Natural killer cell (primary cell): ENCODE results near the gene KIF6. TPM values are rescaled to one million over a fixed set of nuclear protein-coding genes. Genes with fewer than 3 reads are reported as not detected.

ENCODE experiments used
- ATAC-seq, 3 donors: fragments of 150-1000 bp in 2 of 3; fragments of 200-7000 bp in 1 of 3; cut with Tn5 transposase; 1 replicate in 1 of 3; 2 replicates in 2 of 3; pipeline ENCODE4 v1.10.0; 2021; ENCODE audit warnings: mild to moderate bottlenecking in 2 of 3, moderate library complexity in 2 of 3
- DNase-seq, 2 donors: peaks; one replicate each; pipeline versions ENCODE4 v3.0.0 to v3.0.0-alpha.2; 2013 to 2021; ENCODE audit warnings: mixed read lengths in 1 of 2
- H3K27ac ChIP-seq: one replicate; pipeline ENCODE4 v1.5.1; 2013; ENCODE audit warnings: mild to moderate bottlenecking, low read length
- H3K27me3 ChIP-seq: one replicate; pipeline ENCODE4 v1.6.1; 2013; ENCODE audit warnings: low read length; ENCODE audit not compliant: control insufficient read depth, insufficient read depth
- H3K36me3 ChIP-seq: one replicate; pipeline ENCODE4 v1.6.1; 2013; ENCODE audit warnings: low read length; ENCODE audit not compliant: control insufficient read depth, insufficient read depth
- H3K4me1 ChIP-seq: one replicate; pipeline ENCODE4 v1.6.1; 2013; ENCODE audit warnings: low read length; ENCODE audit not compliant: control insufficient read depth, insufficient read depth
- H3K4me3 ChIP-seq: one replicate; pipeline ENCODE4 v1.5.1; 2013; ENCODE audit warnings: low read length
- H3K9me3 ChIP-seq: one replicate; pipeline ENCODE4 v1.6.1; 2013; ENCODE audit warnings: low read length; ENCODE audit not compliant: control insufficient read depth, insufficient read depth
- H3K27ac Mint-ChIP-seq, 2 donors: one replicate each; pipeline ENCODE4 v1.8.0; 2022; ENCODE audit warnings: mild to moderate bottlenecking in 2 of 2, mixed read lengths in 2 of 2, moderate library complexity in 1 of 2
- H3K27me3 Mint-ChIP-seq, 2 donors: one replicate each; pipeline ENCODE4 v1.8.0; 2022; ENCODE audit warnings: low read depth in 2 of 2, mixed read lengths in 2 of 2
- H3K36me3 Mint-ChIP-seq: one replicate; pipeline ENCODE4 v1.8.0; 2022; ENCODE audit warnings: mixed read lengths
- H3K4me1 Mint-ChIP-seq, 2 donors: one replicate each; pipeline ENCODE4 v1.8.0; 2022; ENCODE audit warnings: mixed read lengths in 2 of 2
- H3K4me3 Mint-ChIP-seq: one replicate; pipeline ENCODE4 v1.8.0; 2022; ENCODE audit warnings: mild to moderate bottlenecking, moderate library complexity, mixed read lengths
- H3K9me3 Mint-ChIP-seq, 2 donors: one replicate each; pipeline ENCODE4 v1.8.0; 2022; ENCODE audit warnings: mixed read lengths in 2 of 2
- WGBS: methylation state at CpG from one replicate; pipeline ENCODE4 v1.1.7; 2013; ENCODE audit warnings: missing lambda C conversion rate; ENCODE audit not compliant: insufficient coverage; 5-methylcytosine and 5-hydroxymethylcytosine counted together
- intact Hi-C: fragments of 100-400 bp; cut with micrococcal nuclease; formaldehyde crosslinking; loops from one replicate; pipeline ENCODE4 v1.14.2; 2022
- total RNA-seq, 4 donors: library from RNA; stranded (reverse); fragments of 120-200 nt in 1 of 4; gene quantifications; one replicate each; pipeline versions ENCODE4 v1.2.3 to v1.2.4, GENCODE V29; 2013 to 2022
- TF ChIP-seq, protein P1 (sequence below): fragments of 200-600 bp; IDR thresholded peaks from one replicate; pipeline ENCODE4 v1.8.0; 2022; ENCODE audit warnings: antibody characterized with exemption

KIF6 gene
- total RNA-seq, 3 donors from 2014 or later (not counting 1 experiment from before 2014, with no cell fraction given), result not detected

DNA sequence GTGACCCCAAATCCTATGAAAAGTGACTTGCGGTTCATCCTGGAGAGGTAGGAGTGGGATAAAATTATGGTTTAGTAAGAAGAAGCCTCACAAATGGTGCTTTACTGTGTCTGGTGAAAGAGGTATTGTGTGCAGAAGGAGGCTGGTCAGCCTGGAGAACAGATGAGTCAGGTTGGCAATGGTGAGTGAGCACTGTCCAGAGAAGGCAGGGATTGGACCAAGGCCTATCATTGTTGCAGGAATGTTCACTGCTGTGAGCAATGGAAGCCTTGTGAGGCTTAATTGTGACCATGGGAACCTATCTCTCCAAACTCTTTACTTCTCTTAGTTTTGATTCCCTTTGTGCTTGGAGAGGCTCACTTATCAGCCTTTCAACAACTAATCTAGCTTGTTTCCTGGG is 313.7 kb downstream of the KIF6 start:
- H3K36me3 Mint-ChIP-seq, result no peaks in the 10 kb centered on the region
- 100% methylated on average over 1 of the region's 1 CpG for WGBS
- Histone ChIP-seq H3K27ac (no peak overlapping the region), H3K36me3 (no peaks in the 10 kb centered on the region), H3K4me3 (no peak overlapping the region), H3K27me3 (no peaks in the 10 kb centered on the region), H3K4me1 (no peaks in the 10 kb centered on the region), H3K9me3 (no peaks in the 10 kb centered on the region)
- TF ChIP-seq, protein P1, sequence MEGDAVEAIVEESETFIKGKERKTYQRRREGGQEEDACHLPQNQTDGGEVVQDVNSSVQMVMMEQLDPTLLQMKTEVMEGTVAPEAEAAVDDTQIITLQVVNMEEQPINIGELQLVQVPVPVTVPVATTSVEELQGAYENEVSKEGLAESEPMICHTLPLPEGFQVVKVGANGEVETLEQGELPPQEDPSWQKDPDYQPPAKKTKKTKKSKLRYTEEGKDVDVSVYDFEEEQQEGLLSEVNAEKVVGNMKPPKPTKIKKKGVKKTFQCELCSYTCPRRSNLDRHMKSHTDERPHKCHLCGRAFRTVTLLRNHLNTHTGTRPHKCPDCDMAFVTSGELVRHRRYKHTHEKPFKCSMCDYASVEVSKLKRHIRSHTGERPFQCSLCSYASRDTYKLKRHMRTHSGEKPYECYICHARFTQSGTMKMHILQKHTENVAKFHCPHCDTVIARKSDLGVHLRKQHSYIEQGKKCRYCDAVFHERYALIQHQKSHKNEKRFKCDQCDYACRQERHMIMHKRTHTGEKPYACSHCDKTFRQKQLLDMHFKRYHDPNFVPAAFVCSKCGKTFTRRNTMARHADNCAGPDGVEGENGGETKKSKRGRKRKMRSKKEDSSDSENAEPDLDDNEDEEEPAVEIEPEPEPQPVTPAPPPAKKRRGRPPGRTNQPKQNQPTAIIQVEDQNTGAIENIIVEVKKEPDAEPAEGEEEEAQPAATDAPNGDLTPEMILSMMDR, result no peak
- H3K9me3 Mint-ChIP-seq, result no peaks in the 10 kb centered on the region
- no peaks in the 10 kb centered on the region for H3K4me1 Mint-ChIP-seq
- H3K27me3 Mint-ChIP-seq, result peaks cover 3% of the 10 kb centered on the region in 2 donors
- intact Hi-C loops, result no loop called here
- DNase-seq (no peak), ATAC-seq (no peak)
- H3K27ac Mint-ChIP-seq, result no peak overlapping the region
- no peak overlapping the region for H3K4me3 Mint-ChIP-seq

DNA sequence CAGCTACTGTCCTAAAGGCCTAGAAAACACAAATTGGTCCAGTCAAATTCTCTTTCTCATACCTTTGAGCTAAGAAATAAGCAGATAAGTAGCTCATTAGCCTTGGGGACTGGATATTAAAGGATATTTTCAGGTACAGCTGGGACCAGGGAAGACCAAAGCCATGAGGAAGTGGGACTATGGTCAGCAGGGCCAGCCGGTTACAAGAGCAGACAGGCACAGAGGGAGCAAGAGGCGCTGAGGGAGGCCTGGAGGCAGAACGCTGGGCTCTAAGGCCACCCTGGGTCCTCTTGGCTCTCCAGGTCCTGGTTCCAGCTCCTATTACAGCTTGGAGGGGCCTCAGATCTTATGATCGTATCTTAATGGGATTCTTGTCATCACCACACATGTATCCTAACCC is 314.2 kb downstream of the KIF6 start:
- Histone ChIP-seq H3K9me3 (no peaks in the 10 kb centered on the region), H3K4me3 (no peak overlapping the region), H3K27ac (no peak overlapping the region), H3K36me3 (no peaks in the 10 kb centered on the region), H3K27me3 (no peaks in the 10 kb centered on the region), H3K4me1 (no peaks in the 10 kb centered on the region)
- TF ChIP-seq, protein P1, result no peak
- Mint-ChIP-seq H3K9me3 (no peaks in the 10 kb centered on the region), H3K36me3 (no peaks in the 10 kb centered on the region), H3K4me3 (no peak overlapping the region), H3K4me1 (no peaks in the 10 kb centered on the region), H3K27me3 (peaks cover 3 to 7% of the 10 kb centered on the region in 2 donors), H3K27ac (no peak overlapping the region)
- intact Hi-C loops, result no loop called here
- DNase-seq (no peak), ATAC-seq (no peak)
- 88% methylated on average over 4 of the region's 4 CpGs for WGBS

DNA sequence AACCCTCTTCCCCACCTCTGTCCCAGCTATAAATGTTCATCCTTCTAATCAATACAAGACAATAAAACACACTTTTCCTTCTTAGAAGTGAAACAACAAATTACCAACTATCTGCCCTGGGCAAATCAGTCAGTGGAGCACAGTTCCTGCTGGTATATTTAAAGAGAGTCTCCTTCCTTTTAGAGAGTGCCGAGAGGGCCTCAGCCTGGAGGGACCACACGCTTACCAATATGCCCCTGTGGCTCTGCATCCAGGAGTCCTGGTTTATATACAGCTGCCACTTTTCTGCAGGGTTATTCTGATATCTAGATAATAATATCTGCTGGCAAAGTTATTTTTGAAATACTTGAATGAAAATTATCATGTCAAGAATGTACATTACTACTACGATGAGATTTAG is 315.3 kb downstream of the KIF6 start:
- intact Hi-C loops, result no loop called here
- no peaks in the 10 kb centered on the region for H3K27me3 ChIP-seq
- no peaks in the 10 kb centered on the region for H3K4me1 ChIP-seq
- WGBS, result 95% methylated on average over 2 of the region's 3 CpGs
- no peaks in the 10 kb centered on the region for H3K4me1 Mint-ChIP-seq
- peaks cover 3 to 8% of the 10 kb centered on the region in 2 donors for H3K27me3 Mint-ChIP-seq
- ATAC-seq, result no peak
- no peaks in the 10 kb centered on the region for H3K9me3 ChIP-seq
- H3K4me3 Mint-ChIP-seq, result no peak overlapping the region
- H3K9me3 Mint-ChIP-seq, result no peaks in the 10 kb centered on the region
- no peaks in the 10 kb centered on the region for H3K36me3 Mint-ChIP-seq
- no peak overlapping the region for H3K27ac Mint-ChIP-seq
- no peaks in the 10 kb centered on the region for H3K36me3 ChIP-seq
- no peak overlapping the region for H3K27ac ChIP-seq
- DNase-seq, result no peak
- TF ChIP-seq, protein P1, result no peak
- H3K4me3 ChIP-seq, result no peak overlapping the region

DNA sequence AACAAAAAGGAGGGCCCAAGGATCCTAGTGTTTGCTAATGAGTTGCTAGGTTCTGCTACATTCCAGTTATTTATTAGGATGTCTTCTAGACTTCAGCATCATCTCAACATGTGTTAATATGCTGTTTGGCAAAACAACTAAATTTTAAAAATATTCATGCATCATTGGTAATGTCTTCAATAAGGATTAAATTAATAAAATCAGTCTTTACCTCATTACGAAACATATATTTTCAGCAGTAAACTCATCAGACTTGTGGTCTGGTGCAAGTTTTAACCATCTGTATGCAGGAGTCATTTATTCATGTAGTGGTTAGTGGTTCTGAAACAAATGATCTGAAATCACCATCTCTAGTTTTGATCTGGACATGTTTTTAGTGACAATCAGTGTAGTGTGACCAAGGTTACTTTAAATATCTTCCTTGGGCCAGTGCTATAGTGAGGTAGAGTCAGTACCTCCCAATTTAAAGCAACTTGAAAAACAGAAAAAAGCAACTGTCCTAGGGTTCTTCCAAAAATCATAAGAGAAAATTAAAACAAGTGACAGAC is 317.7 kb downstream of the KIF6 start:
- no peaks in the 10 kb centered on the region for H3K4me1 ChIP-seq
- no peaks in the 10 kb centered on the region for H3K9me3 ChIP-seq
- Mint-ChIP-seq H3K9me3 (no peaks in the 10 kb centered on the region), H3K27ac (no peak overlapping the region), H3K36me3 (no peaks in the 10 kb centered on the region), H3K4me3 (no peak overlapping the region), H3K27me3 (peaks cover 3 to 8% of the 10 kb centered on the region in 2 donors), H3K4me1 (no peaks in the 10 kb centered on the region)
- ATAC-seq (no peak), DNase-seq (no peak)
- no peaks in the 10 kb centered on the region for H3K27me3 ChIP-seq
- no peak overlapping the region for H3K4me3 ChIP-seq
- TF ChIP-seq, protein P1, result no peak
- no peaks in the 10 kb centered on the region for H3K36me3 ChIP-seq
- no peak overlapping the region for H3K27ac ChIP-seq
- no CpG with 5 or more reads among the region's 1 CpG for WGBS
- intact Hi-C loops, result no loop called here
